ENCODE measurements around the gene EME1. TPM values are rescaled to one million over a fixed set of nuclear protein-coding genes. Genes with fewer than 3 reads are reported as not detected.

Gene EME1, protein sequence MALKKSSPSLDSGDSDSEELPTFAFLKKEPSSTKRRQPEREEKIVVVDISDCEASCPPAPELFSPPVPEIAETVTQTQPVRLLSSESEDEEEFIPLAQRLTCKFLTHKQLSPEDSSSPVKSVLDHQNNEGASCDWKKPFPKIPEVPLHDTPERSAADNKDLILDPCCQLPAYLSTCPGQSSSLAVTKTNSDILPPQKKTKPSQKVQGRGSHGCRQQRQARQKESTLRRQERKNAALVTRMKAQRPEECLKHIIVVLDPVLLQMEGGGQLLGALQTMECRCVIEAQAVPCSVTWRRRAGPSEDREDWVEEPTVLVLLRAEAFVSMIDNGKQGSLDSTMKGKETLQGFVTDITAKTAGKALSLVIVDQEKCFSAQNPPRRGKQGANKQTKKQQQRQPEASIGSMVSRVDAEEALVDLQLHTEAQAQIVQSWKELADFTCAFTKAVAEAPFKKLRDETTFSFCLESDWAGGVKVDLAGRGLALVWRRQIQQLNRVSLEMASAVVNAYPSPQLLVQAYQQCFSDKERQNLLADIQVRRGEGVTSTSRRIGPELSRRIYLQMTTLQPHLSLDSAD
- total RNA-seq, result 1.9 and 2.7 TPM in 2 replicates

DNA sequence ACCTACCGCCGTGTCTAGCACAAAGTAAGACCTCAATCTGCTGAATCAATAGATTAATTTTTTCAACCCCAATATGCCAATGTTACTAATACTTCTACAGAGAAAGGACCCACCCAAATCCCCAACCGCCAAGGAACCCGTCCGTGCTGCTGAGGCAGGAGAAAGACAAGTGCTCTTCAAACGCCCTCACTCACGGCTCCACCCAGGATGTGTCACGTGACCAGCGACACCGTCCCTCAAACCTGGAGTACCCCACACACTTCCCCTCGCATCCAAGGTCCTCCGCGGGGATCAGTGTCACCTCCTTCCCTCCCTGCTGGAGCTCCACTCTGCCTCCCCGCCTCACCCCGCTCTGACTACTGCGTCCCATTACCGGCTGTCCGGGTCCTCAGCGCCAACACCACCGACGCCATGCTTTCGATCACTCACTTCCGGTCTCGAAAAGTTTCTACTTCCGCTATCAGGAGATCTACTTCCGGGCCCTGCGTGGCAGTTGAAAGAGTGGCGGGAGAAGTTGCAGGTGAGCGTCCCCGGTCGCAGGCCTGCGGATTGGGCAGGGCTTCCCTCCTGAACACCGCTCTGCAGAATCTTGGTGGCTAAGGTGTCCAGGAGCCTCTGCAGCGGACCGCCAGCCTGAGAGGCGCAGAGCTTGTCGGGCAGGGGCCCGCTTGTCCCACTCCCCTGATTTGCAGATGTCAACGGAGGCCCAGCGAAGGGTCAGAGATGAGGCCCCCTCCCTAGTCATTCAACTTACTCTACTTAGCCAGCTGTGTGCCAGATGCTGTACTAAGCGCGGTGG lies at the start of gene EME1, which contains the start of gene MRPL27:
Gene EME1, plus strand, starts transcription at position 472 of the 799 bp plus-strand sequence. CDS start 1,980 bp downstream, outside the sequence.
Gene MRPL27, minus strand, starts transcription at position 427 of the 799 bp plus-strand sequence. Its CDS starts 14 bp downstream, at position 413.
- DNase-seq (ENCODE audit: low read depth), result peak; percentile 56
- Histone ChIP-seq H3K36me3 (ENCODE audit: control insufficient read depth, insufficient read depth, low read length) (peaks cover 3% of the 10 kb centered on the region), H3K4me3 (ENCODE audit: low read depth, low read length) (peak within 1 kb of the TSS; percentile 90), H3K27me3 (ENCODE audit: control insufficient read depth, insufficient read depth, low read length) (no peaks in the 10 kb centered on the region)
- TF ChIP-seq, protein P1, sequence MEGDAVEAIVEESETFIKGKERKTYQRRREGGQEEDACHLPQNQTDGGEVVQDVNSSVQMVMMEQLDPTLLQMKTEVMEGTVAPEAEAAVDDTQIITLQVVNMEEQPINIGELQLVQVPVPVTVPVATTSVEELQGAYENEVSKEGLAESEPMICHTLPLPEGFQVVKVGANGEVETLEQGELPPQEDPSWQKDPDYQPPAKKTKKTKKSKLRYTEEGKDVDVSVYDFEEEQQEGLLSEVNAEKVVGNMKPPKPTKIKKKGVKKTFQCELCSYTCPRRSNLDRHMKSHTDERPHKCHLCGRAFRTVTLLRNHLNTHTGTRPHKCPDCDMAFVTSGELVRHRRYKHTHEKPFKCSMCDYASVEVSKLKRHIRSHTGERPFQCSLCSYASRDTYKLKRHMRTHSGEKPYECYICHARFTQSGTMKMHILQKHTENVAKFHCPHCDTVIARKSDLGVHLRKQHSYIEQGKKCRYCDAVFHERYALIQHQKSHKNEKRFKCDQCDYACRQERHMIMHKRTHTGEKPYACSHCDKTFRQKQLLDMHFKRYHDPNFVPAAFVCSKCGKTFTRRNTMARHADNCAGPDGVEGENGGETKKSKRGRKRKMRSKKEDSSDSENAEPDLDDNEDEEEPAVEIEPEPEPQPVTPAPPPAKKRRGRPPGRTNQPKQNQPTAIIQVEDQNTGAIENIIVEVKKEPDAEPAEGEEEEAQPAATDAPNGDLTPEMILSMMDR (IDR thresholded peaks at IDR 0.05; ENCODE audit: insufficient read depth, low read length, poor library complexity, severe bottlenecking), result no peak

DNA sequence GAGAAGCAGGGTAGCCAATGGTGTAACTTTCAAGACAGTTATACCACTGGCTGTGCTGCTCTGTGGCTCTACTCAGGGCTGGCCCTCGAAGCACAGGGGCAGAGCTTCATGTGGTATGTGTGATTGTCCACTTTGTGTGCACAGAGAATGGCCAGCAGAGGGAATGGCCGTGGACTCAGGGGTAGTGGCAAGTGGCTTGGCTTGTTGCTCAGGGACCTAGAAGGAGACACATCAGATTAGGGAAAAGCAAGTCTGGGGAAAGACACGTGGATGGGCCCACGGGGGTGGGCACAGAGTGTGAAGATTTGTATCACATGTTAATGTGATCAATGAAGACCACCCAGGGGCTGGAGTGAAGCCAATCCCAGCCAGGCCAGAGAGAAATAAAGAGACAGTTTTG lies 47.1 kb upstream of the EME1 start:
- TF ChIP-seq, protein P1 (IDR thresholded peaks at IDR 0.05; ENCODE audit: insufficient read depth, low read length, poor library complexity, severe bottlenecking), result no peak
- no peak for DNase-seq (ENCODE audit: low read depth)
- Histone ChIP-seq H3K36me3 (ENCODE audit: control insufficient read depth, insufficient read depth, low read length) (no peaks in the 10 kb centered on the region), H3K4me3 (ENCODE audit: low read depth, low read length) (no peak overlapping the region), H3K27me3 (ENCODE audit: control insufficient read depth, insufficient read depth, low read length) (peaks cover 2% of the 10 kb centered on the region)

DNA sequence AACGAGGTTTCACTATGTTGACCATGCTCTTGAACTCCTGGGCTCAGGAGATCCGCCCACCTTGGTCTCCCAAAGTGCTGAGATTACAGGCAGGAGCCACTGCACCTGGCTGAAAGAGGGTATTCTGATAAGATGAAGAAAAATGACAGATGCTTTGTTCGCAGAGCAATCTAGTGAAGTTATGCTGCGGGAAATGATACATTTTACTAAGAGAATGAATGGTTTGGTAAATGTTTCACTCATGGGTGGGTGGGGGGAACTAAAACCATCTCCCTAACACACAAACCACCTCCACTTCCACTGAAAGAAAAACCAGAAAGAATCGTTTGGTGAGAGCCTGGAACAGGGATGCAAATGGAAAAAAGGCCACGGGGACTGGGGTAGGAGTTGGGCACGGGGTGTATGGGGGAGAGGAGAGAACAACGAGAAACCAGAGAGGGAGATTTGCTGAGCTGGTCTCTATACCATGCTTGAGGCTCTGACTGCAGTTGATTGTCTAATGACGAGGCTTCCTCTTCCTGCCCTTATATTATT lies 46.1 kb upstream of the EME1 start:
- TF ChIP-seq, protein P1 (IDR thresholded peaks at IDR 0.05; ENCODE audit: insufficient read depth, low read length, poor library complexity, severe bottlenecking), result no peak
- no peak for DNase-seq (ENCODE audit: low read depth)

DNA sequence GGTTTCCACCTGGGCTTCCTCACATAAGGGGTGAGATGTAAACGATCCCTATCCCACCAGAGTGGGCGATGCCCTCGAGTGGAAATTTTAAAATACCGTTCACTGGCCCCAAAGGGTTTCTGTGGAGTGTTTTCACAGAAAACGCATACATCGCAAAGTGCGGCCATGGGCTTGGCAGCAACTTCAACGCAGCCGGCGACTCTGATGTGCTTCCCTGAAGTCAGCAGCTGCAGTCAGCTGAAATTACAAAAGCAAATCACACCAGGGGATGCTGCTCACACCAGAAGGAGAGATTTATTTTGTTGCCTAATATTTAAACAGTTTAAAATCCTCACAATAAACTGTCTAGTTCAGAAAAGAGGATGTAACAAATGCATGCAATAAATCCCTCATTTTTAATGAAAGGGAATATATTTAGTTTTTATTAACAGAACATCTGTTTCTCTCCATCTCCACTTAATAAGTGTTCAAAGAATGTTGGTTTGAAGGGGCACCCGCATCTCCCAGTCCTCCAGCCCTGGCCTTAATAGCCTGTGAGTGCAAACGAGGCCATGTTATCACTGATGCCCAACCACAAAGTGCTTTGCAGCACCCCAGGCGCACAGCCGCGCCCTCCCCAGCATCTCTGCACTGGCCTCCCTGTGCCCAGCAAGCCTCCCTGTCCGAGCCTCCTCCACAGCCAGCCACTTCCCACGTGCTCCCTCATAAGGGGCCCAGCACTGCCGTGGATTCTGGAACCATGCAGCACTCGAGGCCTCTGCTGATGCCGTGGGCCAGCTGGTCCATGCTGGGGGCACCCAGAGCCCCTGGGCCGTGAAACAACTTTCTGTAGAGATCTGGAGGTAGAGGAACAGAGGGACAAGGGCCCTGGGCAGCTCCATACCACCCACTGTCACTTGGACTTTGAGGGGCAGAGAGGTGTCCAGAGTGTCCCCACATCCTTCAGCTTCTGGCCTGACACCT lies 44.4 kb upstream of the EME1 start:
- DNase-seq (ENCODE audit: low read depth), result no peak
- TF ChIP-seq, protein P1 (IDR thresholded peaks at IDR 0.05; ENCODE audit: insufficient read depth, low read length, poor library complexity, severe bottlenecking), result no peak
- H3K4me3 ChIP-seq (ENCODE audit: low read depth, low read length), result no peak overlapping the region
- H3K36me3 ChIP-seq (ENCODE audit: control insufficient read depth, insufficient read depth, low read length), result no peaks in the 10 kb centered on the region
- H3K27me3 ChIP-seq (ENCODE audit: control insufficient read depth, insufficient read depth, low read length), result peaks cover 2% of the 10 kb centered on the region

More for the DNA sequence above, 46.1 kb upstream of the EME1 start:
- H3K27me3 ChIP-seq (ENCODE audit: control insufficient read depth, insufficient read depth, low read length), result peaks cover 2% of the 10 kb centered on the region
- no peak overlapping the region for H3K4me3 ChIP-seq (ENCODE audit: low read depth, low read length)
- H3K36me3 ChIP-seq (ENCODE audit: control insufficient read depth, insufficient read depth, low read length), result no peaks in the 10 kb centered on the region

DNA sequence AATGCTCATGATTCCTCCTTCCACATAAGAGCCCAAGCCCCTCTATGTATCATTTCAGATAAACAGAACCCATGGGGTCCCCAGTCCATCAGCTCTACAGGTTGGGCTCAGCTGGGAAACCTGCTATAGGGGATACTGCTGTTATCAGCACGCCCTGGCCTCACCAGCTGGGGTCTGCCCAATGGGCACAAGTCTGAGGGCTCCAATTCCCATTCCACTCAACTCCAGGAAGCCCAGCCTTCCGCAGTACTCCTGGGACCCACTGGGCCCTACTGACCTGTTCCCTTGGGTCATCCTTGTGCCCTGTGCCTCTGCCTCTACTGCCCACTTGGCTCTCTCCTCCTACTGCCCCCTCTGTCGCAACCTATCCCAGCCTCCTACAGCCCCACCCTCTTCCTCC lies 43.3 kb upstream of the EME1 start:
- TF ChIP-seq, protein P1 (IDR thresholded peaks at IDR 0.05; ENCODE audit: insufficient read depth, low read length, poor library complexity, severe bottlenecking), result no peak
- no peaks in the 10 kb centered on the region for H3K36me3 ChIP-seq (ENCODE audit: control insufficient read depth, insufficient read depth, low read length)
- peaks cover 2% of the 10 kb centered on the region for H3K27me3 ChIP-seq (ENCODE audit: control insufficient read depth, insufficient read depth, low read length)
- H3K4me3 ChIP-seq (ENCODE audit: low read depth, low read length), result no peak overlapping the region
- DNase-seq (ENCODE audit: low read depth), result no peak
